Stimulated activated CD8-positive, alpha-beta memory T cell treated with anti-CD3 and anti-CD28 coated beads, Interleukin-4, amount 100 ng/mL, for 24 hours (primary cell): ENCODE measurements around the gene PTPRN2.
"Not testable (repeated sequence)": the region's sequence is repeated elsewhere in the genome, so short reads cannot be mapped to it uniquely, and the experiment has no call there.

Experiments
- DNase-seq: peaks from one replicate; pipeline ENCODE4 v3.0.0-alpha.2; 2020; ENCODE audit warnings: low read depth

Gene PTPRN2

DNA sequence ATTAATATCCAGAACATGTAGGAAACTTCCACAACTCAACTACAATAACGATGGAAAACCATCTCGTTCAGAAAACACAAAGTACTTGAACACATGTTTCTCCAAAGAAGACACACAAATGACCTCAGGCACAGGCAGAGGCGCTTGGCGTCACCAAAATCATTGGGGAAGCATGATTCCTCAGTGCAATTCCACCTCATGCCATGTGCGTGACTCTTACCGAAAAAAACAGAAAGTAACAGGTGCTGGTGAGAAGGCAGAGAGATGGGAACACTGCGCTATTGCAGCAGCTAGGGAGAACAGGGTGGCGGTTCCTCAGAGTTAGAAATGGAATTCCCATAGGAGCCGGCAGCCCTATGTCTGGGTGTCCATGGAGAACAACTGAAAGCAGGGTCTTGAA is 860.9 kb downstream of the PTPRN2 start:
- DNase-seq, result no peak

DNA sequence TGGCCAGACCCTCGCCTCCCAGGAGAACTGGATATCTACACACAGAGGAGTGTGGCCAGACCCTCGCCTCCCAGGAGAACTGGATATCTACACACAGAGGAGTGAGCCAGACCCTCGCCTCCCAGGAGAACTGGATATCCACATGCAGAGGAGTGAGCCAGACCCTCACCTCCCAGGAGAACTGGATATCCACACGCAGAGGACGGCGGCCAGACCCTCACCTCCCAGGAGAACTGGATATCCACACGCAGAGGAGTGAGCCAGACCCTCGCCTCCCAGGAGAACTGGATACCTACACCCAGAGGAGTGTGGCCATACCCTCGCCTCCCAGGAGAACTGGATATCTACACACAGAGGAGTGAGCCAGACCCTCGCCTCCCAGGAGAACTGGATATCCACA is 862.3 kb downstream of the PTPRN2 start:
- DNase-seq, result not testable (repeated sequence)

DNA sequence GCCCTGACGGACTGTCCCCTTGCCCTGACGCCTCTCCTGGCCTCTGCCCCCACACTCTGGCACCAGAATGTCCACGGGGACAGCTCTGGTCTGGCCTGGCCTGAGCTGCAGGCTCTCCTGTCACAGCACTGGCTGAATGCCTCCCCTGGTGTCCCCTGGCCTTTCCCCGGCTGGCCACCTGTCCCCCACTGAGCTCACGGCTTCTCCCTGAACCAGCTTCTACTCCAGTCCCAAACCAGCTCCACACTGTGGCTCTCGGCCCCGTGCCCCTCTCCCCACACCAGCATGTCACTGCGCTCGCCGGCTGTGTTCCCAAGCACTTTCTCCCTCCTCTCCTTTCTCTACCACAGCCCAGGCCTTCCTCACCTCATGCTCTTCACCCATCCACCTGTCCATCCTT is 864.4 kb downstream of the PTPRN2 start:
- no peak for DNase-seq

DNA sequence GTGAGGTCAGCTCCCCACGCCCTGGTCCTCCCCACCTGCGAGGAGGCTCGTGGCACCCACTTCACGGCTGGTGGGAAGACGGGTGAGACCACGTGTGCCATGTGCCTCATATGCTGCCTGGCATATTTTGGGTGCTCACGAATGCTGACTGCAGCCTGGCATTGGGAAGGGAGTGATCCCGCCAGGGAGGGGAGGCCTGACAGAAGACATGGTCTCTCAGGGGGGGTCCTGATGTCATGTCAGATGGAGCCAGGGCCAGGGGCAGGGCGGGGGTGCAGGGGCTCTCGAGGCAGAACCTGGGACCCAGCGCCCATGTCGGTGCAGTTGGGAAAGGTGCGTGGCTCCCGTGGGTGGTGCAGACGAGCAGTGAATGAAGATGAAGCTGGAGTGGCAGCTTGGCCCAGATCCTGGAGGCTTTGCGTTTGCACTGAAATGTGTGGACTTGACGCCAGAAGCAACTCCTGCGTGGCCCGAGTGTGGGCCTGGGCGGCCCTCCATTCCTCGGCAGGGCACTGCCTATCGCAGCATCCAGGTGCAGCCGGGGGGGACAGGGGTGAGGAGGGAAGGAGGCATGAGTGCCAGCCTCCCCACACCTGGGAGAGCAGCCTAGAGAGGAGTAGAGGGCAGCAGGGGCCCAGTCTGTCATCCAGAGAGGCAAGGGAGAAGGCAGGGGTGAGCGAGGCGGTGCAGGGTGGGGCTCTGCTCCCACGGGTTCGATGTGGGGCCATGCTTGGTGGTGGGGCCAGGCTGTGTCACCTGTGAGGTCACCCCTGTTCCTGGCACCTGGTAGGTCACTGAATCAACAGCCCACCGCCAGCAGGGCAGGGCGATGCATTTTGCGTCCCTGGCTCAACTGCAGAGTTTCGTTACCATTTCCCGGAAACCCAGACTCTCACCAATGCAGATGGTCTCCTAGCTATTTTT is 865.2 kb downstream of the PTPRN2 start:
- DNase-seq, result no peak

DNA sequence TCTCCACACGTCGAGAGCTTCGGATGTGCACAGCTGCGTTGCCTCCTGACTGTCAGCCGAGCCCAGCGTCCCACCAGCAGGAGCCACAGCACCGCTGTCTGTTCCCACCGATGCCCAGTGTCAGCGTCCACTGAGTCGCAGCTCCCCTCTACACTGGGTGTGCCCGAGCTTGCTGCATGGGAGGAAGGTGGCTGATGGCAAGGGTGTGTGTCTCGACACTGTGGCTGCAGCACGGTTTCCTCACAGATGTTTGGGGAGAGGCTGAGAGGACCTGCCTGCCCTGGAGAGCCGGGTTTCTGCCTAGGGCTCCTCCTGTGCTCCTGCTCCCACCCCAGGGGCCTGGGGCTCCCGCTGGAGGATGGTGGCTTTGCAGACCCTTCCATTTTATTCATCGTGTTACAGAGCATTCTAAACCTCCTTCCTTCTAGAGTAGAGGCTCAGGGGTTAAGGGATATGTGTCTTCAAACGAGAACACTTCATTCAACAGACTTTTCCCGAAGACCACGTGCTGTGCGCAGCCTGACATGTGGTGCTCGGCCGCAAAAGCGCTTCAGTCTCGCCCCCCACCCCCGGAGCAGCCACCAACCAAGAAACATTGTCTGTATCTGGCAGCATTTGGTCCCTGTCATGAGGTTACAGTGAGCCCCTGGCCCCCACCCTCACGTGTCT is 866.0 kb downstream of the PTPRN2 start:
- no peak for DNase-seq

DNA sequence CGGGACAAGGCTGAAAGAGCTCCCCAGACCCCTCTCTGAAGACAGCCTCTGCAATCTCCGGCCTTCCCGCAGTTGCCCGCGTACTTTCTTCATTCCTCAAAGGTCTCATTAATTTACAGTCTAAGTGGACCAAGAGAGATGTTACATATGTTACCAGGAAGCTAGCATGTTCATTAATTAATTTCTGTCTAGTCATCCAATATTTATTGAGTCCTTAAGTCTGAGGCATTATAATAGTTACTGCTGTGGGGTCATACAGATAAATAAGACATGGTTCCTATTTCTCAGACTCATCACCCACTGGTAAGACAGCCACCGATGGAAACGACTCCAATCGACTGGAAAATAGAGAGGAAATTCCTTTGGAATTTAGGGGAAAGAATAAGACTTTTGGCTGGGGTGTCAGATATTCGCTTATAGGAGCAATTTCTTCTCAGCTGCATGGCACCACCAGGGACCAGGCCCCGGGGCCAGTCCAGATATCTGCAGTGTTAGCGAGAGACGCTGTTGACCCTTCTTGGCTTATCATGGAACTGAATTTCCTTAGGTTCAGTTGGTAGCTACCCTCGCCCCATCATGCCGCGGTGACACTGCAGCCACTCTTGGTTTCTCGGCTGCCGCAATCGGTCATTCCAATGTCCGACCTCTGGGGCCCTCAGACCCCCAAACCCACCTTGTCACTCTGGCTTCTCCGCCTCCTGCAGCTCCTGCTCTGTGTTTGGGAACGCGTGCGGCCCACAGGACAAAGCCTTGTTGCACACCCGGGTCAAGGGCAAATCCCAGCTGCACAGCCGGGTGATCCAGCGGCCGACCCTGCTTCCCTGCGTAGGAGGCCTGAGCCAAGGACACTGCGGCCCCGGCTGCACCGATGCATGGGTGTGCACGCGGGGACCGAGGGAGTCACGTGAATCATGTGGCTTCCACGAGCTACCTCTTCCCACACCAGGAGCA is 867.6 kb downstream of the PTPRN2 start:
- no peak for DNase-seq

DNA sequence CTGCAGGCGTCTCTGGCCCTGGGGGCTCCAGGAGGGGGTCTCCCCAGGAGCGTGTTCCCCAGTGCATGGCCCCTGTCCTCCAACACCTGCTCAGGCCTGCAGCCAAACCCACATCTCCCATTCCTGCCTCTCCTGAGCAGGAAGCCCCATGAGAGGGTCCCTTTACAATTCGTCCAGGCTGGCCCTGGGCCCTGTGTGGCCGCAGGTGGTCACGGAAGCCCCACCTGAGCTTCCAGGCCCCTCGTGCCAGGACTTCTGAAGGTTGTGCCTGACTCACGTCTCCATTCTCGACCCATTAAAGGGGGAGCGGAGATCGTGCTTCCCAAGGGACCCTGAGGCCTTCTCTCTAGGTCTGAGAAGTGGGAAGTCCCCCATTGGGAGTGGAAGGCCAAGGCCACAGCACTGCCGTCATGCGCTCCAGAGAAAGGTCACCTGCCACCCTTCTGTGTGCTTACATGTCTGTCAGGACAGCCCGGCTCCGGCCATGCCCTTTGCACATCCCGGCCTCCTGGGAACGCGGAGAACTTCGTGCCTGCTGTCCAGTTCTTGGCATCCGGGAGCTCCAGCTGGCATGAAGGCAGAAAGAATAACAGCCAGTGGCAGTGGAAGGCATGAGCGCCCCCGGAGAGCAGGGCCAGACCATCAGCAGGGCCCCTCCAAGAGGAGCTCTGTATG is 868.5 kb downstream of the PTPRN2 start:
- no peak for DNase-seq

DNA sequence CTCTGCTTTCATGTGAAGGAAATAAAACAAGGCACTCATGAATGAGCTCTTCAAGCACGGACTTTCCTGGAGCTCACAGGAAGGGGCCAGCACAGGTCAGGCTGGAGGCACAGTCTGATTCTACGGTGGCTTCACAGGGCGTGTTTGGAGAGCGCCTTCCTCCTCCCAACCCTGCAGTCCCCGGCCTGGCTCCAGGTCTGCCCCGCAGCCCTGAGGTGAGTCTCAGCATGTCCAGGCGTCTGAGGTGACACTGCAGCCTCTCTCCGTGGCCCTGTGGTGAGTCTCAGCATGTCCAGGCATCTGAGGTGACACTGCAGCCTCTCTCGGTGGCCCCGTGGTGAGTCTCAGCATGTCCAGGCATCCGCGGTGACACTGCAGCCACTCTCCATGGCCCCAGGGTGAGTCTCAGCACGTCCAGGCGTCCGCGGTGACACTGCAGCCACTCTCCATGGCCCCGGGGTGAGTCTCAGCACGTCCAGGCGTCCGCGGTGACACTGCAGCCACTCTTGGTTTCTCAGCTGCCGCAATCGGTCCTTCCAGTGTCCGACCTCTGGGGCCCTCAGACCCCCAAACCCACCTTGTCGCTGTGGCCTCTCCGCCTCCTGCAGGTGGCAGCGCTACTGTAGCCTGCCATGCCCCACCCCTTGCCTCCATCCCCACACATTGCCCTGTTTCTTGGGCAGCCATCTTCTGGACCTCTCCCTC is 869.2 kb downstream of the PTPRN2 start:
- no peak for DNase-seq

DNA sequence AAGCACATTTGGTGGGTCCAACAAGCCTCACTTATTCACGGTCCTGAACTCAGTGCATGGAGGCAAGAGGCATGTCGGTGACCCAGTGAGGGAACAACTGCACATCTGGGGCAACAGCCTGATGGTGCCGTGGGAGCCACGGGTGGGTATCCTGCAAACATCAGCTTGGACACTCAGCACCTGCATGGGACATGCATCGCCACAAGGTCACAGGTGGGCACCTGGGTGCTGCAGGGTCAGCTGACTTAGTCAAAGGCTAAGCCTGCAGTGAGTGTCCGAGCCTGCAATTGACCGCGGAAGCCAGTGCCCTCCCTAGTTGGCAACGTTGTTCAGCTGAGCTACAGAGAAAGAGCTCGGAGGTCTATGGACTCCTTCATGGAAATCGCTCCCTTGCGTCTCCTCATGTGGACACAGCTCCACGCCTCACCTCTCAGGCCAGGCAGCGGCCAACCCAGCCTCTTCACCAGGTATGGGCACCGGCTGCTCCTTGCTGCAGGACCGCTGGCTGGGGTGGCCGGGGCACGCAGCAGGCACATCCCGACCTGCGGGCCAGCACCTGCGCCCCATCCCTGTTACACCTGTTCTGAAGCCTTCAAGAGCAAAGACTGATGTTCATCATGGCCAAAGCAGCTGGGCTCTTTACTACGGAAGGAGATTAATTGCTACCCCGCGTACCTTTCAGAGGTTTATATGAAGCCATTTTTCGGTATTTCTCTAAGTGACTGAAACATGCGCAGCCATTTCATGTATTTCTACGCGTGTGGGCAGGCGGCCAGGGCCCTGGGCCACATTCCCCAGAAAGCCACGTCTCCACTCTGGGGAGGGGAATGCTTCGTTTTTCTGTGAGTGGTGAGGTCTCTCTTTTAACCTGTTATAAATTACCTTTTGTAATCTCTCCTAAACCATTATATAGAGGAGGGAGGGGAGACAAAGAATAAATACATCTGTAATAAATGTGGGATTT is 870.1 kb downstream of the PTPRN2 start:
- no peak for DNase-seq

DNA sequence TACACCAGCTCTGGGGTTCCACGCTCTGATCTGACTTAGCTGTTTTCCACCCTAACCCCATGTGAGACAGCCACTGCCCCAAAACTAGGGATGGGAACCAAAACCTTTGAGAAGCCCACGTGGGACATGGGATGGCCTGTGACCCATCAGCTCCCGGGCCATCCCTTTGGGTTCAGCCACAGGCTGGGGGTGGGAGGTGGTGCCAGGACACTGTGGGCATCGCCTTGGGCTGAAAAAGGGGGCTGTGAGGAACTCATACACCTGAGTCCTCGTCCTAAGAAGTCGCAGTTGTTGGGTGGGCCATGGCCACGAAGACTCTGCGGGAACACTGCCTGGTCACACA is 871.7 kb downstream of the PTPRN2 start:
- DNase-seq, result no peak

DNA sequence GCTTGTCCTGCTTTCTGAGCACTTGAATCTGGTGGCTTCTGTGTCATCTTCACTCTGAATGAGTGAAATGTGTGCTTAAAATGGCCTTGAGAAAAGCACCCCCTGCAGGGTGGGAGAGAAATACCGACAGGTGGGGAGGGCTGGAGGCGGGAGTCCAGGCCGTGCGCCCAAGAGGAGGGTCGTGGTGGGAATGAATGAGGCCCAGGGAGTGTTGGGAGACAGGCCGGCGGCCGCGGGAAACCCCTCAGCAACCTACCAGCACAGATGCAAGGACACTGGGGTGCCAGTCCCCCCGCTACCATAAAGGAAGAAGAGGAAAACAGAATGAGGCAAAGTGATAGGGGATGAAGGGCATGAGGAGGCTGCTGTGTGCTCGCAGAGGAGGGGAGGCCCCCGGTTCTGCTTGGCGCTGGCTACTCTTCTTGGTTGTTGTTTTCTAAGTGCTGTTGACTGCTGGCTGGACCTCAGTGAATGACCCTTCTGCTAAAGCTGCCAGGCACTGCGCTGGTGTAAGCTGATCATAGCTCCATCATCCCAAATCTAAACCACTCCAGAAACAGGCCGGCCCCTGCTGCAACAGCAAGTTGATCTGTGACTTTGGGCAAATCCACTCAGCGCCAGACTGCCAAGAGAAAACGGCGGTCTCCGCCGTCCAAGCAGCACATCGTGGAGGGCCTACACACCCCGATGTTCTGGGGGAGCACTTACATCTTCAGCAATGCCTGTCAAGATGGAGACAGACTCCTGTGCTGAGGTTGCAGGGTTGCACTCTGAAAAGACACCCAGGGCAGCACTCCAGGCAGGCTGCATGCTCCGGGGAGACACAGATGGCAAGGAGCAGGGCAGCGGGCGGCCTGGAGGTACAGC is 872.3 kb downstream of the PTPRN2 start:
- DNase-seq, result no peak

DNA sequence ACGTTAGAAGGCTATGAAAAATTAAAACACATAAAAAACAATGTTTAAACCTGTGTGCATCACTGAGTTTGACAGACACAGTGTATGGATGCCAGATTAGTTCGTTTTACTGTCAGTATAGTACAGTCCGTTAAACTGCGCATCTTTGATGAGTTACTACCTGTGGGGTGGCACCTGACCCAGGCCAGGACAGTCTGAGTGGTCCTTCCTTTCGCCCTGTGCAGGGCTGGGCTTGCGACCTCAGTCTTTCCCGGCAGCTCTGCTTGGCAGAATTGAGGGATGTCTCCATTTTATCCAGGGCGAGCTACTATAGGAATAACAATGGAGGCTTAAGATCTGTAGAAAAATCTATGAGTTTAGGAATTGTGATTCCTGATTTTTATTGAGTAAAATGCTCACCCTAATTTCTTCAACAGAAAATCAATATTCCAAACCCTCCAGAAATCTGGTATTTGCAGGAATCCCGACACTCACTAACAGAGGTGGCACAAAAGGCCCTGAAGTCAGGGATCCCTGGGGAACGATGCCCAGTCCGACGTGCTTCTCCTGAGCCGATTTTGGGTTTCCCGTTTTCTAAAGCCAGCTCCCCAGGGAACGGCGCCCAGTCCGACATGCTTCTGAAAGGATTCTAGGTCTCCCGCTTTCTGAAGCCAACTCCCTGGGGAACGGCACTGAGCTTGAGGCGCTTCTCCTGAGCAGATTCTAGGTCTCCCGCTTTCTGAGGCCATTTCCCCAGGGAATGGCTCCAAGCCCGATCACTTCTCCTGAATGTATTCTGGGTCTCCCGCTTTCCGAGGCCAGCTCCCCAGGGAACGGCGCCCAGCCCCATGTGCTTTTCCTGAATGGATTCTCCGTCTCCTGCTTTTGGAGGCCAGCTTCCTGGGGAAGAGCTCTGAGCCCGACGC is 873.2 kb downstream of the PTPRN2 start:
- DNase-seq, result no peak

DNA sequence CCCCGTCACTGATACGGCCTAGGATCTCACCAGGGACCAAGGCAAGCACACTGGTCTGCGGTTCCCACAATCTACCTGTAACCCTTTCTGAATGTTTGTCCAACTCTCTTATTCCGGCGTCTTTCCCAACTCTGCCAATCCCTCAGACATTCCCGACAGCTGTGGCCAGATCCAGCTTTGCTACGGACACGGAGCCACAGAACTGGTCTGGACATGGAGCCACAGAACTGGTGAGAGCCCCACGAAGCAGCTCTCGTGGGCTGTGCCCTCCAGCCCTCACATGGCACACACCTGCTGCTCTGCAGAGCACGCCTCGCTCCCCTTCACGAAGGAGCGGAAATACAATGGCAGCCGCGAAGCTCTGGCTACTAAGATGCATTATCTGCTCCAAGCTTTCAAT is 874.0 kb downstream of the PTPRN2 start:
- no peak for DNase-seq

DNA sequence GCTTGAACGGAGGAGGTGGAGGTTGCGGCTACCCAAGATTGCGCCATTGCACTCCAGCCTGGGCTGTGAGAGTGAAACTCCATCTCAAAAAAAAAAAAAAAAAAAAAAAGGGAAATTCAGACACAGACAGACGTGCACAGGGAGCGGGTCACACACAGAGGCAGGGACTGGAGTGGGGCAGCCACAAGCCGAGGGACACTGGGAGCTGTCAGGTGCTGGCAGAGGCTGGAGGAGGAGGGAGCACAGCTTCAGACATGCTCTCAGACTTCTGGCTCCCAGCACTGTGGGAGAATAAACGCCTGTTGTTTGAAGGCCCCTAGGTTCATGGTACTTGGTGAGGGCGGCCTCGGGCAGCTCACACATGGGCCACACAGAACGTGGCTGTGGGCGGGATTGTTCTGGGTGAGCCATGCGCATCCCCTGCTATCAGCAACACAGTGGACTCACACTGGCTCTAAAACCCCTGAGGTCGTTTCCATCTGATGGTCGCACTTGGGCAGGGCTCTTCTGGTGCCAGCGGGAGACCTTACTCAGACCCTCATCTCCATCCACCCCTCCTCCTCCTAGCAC is 874.9 kb downstream of the PTPRN2 start:
- DNase-seq, result no peak

DNA sequence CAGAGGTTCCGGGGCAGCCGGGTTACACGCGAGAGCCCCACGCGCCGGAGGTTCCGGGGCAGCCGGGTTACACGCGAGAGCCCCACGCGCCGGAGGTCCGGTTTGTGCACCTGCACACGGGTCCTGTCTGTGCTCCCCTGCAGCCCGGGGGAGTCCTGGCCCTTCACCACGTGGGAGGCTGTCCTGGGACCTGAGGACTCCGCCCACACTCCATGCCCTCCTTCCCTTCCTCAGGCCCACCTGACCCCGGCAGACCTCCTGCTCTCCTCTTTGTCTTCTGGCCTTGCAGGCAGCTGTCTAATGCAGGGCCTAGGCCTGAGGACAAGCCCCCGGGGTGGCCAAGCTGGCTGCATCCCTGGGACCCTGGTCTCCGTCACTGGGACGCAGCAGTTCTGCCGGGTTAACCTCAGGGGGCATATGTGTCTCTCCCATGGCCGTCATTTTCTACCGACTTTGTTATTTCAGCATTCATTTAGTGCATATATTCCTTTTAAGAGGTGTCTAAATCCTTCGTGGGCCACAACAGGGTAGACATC is 876.2 kb downstream of the PTPRN2 start:
- no peak for DNase-seq

DNA sequence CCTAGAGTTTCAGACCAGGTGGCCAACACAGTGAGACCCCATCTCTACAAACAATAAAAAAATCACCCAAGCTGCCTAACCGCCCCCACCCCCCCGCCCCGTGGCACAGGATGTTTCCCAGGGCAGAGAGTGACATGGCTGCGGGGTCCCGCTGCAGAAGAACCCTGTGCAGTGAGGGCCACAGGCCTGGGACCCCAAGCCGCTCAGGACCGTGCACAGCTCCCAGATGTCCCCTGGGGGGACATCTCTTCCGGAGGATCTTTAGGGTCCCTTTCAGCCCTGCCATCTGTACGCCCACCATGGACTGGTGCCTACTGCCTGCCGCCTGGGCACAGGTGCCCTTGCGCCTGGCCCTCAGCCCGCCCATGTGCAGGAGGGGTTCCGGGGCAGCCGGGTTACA is 877.2 kb downstream of the PTPRN2 start:
- no peak for DNase-seq

DNA sequence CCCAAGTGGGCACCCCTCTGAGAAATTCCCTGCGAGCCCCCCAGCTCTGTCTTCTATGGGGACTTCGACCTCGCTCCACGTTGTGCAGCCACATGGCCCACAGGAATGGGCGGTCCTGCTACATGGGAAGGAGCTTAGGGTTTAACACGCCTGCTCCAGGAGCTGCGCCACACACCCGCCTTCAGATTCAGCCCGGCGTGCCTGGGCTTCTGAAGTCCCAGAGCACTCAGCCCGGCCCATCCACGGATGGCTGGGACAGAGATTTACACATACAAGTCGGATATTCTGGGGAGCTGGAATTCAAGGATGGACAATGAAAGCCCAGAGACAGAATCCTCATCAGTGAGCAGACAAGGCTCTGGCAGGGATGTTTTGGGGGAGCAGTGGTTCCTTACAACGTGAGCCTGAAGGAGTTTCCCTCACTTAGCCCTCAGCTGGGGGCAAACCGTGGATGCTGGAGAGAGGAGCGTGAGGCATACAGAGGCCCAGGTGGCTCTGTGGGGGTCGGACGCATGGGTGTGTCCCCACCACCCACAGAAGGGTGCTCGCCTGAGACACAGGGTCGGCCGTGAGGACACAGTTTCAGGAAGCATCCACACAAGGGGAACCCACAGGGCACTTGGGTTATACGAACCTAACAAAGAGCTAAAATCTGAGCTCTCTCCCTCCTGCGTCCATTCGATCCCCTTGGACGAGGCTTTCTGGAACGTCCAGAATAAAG is 877.9 kb downstream of the PTPRN2 start:
- no peak for DNase-seq
